Measurements from ENCODE around the gene LRRC36.

- TF ChIP-seq CTCF (IDR thresholded peaks at IDR 0.05 in 4 of 5, conservative IDR thresholded peaks at IDR 0.05 in 1 of 5): no peak
- TF ChIP-seq POLR2A (IDR thresholded peaks at IDR 0.05): no peak
Measured at GRCh38 chr16:67432506-67432890, 105.9 kb downstream of the LRRC36 start.
